NCI-H345 treated with DMSO at 0.1 percent for 48 hours (cell line): ENCODE data around the gene MYOF.
"Not testable (repeated sequence)": the region's sequence is repeated elsewhere in the genome, so short reads cannot be mapped to it uniquely, and the experiment has no call there.

ENCODE experiments used
- DNase-seq: peaks from one replicate; lab custom pipeline; 2025; ENCODE audit not compliant: unreplicated experiment; lab: John Stamatoyannopoulos, UW

The MYOF gene

DNA sequence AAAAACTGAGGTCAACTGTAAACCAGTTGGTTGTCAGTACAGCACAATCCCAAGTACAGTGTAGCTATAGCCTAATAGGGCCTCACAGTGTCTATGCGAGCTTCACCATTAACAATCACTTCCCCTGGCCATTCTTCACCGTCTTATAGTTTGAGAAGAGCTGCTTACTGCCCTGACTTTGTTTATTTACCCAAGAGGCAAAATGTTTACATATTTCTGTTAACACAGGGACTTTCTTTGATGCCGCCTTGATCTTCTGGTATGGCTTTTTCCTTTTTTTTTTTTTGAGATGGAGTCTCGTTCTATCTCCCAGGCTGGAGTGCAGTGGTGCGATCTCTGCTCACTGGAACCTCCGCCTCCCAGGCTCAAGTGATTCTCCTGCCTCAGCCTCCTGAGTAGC, 3.3 kb downstream of the MYOF start:
- no peak for DNase-seq

DNA sequence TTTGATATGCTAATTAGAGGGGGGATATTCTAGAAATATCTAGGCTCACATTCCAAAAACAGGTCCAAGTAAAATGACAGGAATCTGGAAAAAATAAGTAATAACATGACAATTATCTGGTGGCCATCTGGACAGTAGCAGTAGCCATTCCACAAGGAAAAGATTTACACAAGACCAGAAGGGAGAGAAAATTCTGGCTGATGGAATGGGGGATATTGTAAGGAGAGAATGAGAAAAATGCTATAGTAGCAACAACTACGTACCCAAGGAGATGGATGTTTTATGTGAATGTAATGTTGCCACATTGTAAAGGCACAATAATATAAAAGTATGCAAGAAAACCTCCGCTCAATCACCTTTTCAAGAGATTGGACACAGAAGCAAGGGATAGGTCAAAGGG, 5.4 kb downstream of the MYOF start:
- DNase-seq, result no peak

DNA sequence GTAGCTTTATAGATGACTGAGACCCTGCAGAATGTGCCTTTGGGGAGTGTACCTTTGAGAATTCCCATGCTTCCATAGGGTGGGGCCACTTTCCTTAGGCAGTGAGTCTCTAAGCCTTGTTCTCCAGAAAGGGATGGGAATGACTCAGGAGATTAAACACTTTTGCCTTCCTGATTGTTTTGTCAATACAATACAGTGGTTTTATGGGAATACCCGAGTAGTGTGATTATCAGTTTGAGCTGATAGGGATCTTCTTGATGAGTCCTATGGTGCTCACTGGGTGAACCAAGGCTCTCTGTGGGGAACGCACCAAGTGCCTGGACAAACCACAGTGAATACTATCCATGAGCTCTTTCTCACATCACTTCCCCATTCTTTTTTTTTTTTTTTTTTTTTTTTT, 6.3 kb downstream of the MYOF start:
- DNase-seq, result no peak

DNA sequence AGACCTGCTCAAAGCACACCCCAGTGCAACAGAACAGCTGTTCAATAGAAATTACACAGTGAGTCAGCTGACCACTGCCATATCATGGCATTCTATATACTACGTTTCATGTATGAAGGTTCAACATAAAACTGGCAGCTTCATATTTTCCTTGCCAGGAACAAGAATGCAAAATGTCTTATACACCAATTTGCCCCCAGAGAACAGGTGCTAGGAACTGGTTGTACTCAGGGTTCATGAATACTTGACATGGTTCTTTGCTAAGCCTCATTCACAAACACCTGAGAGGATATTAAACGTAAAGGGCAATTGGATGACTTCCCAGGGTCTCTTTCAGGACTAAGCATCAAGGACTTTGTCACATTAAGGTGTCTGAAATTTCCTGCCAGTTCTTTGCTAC, 6.9 kb downstream of the MYOF start:
- DNase-seq, result peak; percentile 8

DNA sequence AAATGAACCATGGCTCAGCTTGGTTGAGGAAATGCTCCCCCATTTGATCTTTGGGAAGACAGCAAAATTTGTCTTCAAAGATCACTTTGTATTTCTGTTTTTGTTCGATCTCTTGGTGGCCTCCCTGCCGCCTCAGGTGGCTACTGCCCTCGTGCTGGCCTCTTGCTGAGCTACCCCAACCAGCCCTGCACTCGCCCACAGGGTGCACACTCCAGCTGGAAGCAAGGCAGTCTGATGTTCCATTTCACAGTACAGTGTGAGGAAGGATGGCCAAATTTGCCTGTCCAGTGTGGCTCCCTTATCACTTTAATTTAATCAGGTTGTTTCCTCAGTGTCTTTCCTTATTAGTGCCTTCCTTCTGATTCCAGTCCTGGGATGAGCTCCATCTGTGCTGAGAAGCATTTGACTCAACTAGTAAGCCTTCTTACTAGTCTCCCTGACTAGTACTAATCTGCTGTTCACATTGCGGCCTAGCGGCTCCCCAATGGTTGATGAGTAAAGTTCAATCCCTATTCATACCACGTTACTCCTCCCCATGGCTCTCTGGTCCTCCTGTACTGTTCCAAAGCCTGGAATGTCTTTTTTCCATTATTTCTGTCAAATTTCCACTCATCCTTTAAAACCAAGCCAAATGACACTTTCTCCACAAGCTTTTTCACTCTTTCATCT, 8.2 kb downstream of the MYOF start:
- no peak for DNase-seq

DNA sequence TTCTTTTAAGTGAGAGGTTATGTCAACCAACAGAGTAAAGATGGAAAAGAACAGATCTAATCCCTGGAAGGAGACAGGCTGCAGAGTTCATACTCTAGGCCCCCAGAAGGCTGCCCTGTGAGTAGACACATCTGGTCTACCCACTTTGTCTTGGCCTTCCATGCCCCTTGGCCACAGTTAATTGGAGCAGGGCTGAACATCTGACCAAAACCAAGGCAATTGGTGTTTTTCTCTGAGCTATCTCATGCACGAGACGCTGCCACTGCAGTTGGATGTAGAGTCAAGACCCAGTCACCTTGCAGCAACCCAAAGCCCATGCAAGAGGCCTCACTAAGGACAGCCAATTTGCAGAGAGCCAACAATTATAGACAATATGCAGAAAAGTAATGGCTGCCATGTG, 9.0 kb downstream of the MYOF start:
- DNase-seq, result no peak

DNA sequence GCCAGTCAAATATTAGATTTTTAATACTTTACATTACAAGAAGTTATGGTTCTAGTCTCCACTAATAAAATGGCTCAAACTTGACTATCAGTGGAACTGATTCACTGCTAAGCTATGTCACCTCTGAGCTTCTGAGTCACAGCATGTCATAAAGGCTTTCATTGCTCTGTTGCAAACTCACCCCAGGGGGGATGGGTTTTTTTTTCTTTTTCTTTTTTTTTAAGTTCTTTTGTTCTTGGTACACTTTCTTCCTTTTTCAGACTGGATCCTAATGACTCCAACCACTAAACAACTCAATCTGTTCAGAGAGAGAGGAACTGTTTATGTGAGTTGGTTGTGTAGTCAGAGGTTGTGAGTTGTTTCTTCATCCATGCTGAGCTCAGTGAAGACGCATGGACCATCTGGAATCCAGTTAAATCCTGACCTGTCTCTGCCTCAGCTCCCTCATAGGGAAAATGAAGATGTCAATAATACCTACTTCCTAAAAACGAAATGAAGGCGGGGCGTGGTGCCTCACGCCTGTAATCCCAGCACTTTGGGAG, 11.0 kb downstream of the MYOF start:
- no peak for DNase-seq

DNA sequence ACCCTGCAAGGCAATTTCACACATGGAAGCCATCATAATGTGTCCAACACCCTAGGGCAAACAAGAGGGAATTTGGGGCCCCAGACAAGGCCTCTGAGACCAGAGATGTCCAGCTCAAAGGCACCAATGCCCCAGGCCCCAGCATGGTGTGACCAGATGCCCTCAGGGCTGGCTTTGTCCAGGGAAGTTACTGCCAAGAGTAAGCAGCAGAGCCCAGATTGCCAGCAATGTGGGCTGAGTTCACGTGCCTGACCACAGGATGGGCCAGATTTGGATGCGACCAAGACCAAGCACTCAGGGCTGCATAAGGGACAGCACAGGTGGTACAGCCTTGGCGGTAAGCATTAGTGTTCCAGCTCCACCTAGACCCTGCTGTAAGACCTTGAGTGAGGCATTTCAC, 12.7 kb downstream of the MYOF start:
- no peak for DNase-seq

DNA sequence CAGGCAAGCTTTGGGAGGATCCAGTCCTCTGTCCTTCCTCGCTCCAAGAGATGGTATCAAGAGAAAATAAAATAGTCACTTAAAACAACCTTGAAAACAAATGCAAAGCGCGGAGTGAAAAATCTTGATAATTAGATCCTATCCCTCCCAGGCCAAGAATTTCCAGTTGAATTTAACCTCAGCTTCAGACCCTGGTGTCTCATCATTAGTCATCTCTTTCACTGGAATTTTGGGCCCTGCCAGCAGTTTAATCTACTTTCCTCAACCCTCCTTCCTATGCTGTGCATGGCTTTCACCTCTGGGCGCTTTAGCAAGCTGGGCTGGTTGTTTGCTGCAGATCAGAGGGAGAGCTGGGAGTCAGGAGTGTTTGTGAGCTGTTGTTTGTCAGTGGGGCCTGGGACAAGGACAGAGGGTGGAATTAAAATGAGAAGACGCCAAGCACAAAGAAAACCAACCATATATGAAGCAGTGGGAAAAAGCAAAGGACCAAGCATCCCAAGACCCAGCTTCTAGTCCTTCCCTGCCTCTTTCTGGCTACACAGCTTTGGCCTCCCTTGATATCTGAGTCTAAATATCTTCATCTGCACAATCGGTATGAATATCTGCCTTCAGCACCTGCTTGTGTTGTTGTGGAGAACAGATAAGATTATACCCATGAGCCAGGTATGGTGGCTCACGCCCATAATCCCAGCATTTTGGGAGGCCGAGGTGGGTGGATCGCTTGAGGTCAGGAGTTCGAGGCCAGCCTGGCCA, 13.5 kb downstream of the MYOF start:
- no peak for DNase-seq

DNA sequence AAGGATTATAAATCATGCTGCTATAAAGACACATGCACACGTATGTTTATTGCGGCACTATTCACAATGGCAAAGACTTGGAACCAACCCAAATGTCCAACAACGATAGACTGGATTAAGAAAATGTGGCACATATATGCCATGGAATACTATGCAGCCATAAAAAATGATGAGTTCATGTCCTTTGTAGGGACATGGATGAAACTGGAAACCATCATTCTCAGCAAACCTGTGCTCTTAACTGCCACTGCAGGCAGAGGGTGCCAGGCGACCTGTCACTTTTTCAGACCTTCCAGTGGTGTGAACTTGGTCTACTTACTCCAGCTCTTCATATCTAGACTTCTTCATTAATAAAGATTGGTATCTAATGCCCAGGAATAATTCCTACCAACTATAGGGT, 14.5 kb downstream of the MYOF start:
- not testable (repeated sequence) for DNase-seq

DNA sequence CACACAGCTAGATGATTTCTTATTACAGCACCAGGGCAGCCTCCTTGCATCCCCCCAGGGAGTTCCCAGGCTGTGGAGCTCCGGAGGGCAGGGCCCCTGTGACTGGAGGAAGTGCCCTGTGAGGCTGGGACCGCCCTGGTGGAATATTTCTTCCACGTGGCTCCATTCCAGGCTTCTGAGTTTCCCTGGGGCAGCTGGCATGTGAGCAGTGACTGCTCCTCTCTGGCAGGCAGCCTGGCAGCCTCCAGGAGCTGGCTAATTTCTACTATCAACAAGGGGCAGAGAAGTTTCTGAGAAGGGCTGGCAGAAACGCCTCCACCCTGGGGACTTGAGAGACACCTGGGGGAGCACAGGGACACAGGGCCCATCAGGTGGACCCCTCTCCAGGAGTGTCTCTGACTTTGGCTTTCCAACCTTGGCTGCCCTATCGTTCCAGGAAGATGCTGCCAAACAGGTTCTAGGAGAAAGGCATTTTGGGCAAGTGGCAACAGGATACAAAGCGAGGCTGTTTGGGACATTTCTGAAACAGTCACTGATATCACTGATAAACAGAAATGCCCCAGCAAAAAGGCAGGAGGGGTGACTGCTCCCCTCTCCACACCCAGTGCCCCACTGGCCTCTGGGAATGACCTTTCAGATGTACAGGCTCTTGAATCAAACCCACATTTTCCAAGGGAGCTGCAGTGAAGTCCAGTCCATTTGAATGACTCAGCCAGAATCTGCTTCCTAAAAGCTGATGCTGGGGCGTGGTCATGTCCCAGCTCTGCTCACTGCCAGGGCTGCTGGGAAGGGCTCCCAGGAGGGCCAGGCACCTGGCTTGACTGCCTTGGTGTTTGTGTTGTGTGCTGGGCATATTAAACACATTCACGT, 16.1 kb downstream of the MYOF start:
- DNase-seq, result peak; percentile 49

DNA sequence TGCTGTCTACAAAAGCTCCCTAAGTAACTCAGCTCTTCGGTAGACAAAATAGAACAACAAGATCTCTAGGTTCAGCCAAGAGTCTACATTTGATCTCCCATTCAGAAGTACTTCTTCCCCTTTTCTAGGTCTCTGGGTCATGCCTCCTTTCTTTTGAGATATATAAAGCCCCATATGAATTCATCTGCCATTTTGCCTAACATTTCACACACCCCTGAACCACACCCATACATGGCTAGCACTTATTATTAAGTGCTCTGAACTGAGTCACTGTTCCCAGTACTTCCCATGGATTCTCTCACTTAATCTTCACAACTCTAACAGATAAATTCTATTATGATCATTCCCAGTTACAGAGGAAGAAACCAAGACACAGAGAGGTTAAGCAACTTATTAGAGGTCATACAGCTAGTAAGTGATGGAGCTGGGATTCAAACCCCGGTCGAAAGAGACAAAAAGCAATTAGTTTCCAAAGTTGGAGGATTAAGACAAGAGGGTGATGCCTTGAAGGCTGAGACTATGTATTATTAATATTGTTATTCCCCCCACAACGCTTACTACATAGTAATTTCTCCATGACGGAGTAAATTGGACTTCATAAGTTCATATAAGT, 17.3 kb downstream of the MYOF start:
- DNase-seq, result no peak

DNA sequence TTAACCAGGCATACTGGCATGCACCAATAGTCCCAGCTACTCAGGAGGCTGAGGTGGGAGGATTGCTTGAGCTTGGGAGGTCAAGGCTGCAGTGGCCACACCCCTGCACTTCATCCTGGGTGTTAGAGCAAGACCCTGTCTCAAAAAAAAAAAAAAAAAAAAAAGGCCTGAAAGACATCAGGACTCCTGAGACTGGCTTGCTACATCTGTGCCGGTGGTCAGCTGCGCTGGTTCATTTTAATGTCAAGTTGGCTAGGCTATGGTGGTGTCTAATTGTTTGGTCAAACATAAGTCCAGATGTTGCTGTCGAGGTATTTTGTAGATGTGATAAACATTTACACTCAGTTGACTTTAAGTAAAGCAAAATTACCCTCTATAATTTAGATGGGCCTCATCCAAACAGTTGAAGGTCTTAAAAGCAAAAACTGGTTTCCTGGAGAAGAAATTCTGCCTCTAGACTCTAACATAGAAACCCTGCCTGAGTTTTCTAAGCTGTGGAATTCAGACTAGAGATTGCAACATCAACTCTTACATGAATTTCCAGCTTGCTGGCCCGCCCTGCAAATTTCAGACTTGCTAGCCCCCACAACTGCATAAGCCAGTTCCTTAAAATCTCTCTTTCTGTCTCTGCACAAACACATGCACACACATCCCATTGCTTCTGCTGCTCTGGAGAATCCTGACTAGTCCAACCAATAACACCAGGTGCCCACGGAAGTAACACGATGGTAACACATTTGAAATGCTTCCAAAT, 18.2 kb downstream of the MYOF start:
- no peak for DNase-seq

DNA sequence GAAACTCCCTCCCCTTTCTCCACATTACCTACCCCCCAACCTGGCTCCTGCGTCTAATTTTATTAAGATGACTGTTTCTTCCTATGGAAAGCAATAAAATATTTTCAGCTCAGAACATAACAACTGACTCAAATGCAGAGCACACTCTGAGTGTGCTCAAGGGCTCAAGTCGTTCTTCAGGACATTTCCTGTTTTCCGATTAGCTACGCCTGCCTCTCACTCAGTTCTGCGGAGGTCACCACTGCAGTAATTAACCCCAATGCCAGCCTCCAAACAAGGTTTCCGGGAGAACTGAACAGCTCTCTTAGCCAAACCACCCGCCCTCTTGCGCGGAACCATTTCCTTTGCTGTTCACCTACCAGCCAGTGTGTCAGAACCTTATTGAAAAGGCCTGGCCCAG, 19.3 kb downstream of the MYOF start:
- no peak for DNase-seq

DNA sequence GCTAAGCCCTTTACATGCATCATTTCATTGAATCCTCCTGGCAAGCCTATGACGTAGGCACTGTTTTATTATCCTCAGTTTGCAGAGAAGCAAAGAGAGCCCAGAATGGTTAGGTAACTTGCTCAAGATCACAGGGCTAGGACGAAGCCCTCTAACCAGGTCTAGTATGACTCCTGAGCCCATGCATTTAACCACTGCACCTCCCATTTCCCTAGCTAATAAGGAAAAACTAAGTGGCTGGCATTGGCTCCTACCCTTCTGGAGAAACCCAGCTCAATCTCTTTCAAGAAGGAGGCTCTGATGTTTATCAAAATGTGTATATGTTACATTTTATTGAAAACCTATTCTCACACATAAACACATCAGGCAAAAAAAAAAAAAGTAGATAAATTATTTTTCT, 19.8 kb downstream of the MYOF start:
- DNase-seq, result no peak

DNA sequence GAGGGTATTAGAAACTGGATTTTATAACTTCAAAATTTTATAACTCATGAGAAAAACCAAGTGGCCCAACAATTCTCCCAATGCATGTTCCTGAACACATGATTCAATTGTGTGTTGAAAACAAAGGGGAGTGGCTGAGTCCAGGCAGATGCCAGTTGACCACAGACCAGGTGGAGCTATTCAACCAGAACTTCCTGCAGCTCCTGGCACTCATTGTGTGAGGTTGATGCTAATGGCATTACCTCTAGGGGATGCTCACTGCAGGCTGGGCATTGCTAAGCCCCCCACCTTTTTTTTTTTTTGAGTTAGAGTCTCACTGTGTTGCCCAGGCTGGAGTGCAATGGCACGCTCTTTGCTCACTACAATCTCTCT, 20.3 kb downstream of the MYOF start:
- peak; percentile 89 for DNase-seq

DNA sequence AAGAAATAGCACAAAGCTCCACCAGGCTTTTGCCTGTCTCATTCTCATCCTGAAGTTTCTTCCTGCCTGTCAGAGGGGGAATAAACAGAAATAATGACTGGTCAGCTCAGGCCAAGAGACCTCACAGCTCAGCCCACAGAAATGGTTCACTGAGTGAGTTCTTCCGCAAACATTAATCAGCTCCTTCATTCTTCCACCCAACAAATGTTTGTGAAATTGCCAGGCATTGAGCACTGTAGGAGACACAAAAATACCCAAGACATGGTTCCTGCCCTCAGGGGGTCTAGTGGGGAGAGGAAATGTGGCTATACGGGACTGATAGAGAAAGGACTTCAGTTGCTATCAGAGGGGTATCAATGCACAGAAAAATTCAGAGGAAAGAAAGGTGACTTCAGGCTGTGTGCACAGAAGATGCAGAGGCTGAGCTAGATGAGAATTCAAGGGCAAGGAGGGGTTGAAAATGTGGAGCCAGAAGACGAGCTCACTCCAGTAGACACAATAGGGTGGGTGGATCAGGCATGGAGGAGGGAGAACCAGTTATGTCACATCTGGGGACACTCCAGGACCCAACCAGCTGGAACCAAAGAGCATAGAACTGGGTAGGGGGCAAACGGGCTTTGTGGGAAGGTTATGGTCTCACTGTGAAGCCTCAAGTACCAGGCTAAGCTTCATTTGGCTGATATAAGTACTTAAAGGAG, 20.9 kb downstream of the MYOF start:
- DNase-seq, result peak; percentile 89

DNA sequence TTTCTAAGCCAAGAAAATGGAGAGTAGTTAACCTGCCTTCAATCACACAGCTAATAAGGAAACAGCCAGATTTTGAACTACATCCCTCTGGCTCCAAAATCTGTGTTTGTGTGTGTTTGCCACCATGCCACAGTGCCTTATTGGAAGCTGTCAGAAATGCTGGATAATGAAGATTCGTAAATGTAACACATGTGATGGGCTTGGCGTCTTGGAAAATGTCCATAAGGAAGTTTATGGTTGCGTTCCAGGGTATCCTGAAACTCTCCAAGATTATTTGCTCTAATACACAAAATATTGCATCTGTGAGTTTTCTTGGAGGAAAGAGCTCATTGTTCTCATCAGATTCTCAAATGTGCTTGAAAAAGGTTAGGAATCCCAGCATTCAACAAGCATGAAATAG, 22.7 kb downstream of the MYOF start:
- no peak for DNase-seq

DNA sequence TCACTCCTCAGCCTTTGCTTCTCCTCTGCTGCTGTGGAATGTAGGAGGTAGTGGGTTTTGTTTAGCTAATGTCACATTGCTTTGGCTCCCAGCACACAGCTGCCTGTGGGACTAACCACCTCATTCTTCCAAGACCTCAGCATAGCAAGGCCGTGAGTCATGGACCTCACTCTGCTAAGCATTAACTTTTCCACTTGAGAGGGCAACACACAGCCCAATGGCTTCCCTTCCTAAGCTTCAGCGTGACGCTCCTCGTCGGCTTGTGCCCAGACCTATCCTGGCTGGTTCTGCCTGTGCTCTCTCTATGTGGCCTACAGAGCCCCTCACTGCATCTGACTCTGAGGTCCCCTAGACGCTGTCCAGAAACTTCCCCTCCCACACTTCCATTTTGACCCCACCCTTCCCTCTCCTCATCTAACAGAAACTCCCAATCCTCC, 23.3 kb downstream of the MYOF start:
- DNase-seq, result no peak

DNA sequence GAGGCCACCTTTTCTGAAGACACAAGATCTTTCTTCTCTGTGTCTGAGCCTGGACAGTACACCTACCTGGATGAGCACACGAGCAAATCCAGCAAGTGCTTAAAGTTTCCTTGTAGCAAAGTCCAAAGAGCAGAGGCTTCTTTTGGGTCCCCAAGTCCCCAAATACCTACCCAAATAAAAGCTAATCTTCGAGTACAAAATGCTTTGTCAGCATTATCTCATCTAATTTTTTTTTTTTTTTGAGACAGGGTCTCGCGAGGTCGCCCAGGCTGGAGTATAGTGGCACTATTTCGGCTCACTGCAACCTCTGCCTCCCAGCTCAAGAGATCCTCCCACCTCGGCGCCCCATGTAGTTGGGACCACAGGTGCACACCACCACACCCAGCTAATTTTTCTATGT, 24.6 kb downstream of the MYOF start:
- no peak for DNase-seq
